Keratinocyte (primary cell): ENCODE measurements around the gene C21orf91.

ENCODE experiments used
- EZH2 ChIP-seq: IDR thresholded peaks from one replicate; pipeline ENCODE4 v1.6.1; 2012; ENCODE audit warnings: inconsistent platforms, mild to moderate bottlenecking, low read length, moderate library complexity
- TF ChIP-seq, protein P1 (sequence below), 3 experiments: IDR thresholded peaks in 1 of 3; conservative IDR thresholded peaks in 1 of 3; optimal IDR thresholded peaks in 1 of 3; 2 replicates in 2 of 3; 3 replicates in 1 of 3; pipeline versions ENCODE3 to v1.5.1; 2011; ENCODE audit warnings: low read length in 3 of 3, mild to moderate bottlenecking in 3 of 3, moderate library complexity in 2 of 3, control low read depth in 1 of 3, inconsistent platforms in 1 of 3; ENCODE audit not compliant: insufficient read depth in 2 of 3; ENCODE audit errors: extremely low read depth in 1 of 3

- TF ChIP-seq, protein P1, sequence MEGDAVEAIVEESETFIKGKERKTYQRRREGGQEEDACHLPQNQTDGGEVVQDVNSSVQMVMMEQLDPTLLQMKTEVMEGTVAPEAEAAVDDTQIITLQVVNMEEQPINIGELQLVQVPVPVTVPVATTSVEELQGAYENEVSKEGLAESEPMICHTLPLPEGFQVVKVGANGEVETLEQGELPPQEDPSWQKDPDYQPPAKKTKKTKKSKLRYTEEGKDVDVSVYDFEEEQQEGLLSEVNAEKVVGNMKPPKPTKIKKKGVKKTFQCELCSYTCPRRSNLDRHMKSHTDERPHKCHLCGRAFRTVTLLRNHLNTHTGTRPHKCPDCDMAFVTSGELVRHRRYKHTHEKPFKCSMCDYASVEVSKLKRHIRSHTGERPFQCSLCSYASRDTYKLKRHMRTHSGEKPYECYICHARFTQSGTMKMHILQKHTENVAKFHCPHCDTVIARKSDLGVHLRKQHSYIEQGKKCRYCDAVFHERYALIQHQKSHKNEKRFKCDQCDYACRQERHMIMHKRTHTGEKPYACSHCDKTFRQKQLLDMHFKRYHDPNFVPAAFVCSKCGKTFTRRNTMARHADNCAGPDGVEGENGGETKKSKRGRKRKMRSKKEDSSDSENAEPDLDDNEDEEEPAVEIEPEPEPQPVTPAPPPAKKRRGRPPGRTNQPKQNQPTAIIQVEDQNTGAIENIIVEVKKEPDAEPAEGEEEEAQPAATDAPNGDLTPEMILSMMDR (optimal IDR thresholded peaks at IDR 0.05 in 1 of 3, IDR thresholded peaks at IDR 0.05 in 1 of 3, conservative IDR thresholded peaks at IDR 0.05 in 1 of 3; ENCODE audit: extremely low read depth in 1 of 3, insufficient read depth in 2 of 3, low read length in 3 of 3), result no peak
- no peak for TF ChIP-seq EZH2
Observed at GRCh38 chr21:17757671-17758070, 61.5 kb downstream of the C21orf91 start.
